WI38 (cell line): Measurements from ENCODE around the gene HACD2.

ENCODE experiments used
- H3K4me3 ChIP-seq: 2 replicates; pipeline ENCODE4 v1.5.1; 2011; ENCODE audit warnings: low read depth, mild to moderate bottlenecking, control low read depth, low read length
- CTCF ChIP-seq: IDR thresholded peaks from 2 replicates; pipeline ENCODE4 v1.5.1; 2012; ENCODE audit warnings: low read depth, mild to moderate bottlenecking, control low read depth, low read length

Gene HACD2

GRCh38 chr3:123511084-123511483 lies 73.8 kb downstream of the HACD2 start:
- no peak overlapping the region for H3K4me3 ChIP-seq
- no peak for TF ChIP-seq CTCF

DNA sequence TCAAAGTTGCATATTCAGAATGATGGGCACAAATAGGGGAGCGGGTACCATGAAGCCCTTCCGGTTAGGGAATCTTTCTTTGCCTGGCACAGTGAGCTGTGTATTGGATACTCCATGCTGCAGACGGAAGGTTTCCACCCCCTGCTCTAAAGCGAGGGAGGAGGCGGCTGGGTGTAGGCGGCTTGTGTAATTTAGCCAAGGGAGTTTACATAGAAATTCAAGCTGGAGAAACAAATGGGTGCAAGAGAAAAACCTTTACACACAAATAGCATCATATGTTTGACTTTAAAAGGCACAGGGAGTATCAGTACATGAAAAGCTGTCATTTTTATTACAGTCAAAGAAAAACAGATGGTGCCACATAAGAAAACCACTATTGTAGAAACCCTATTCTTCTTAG lies 76.7 kb downstream of the HACD2 start:
- TF ChIP-seq CTCF, result no peak
- no peak overlapping the region for H3K4me3 ChIP-seq

GRCh38 chr3:123505820-123506219 lies 79.0 kb downstream of the HACD2 start:
- TF ChIP-seq CTCF, result no peak
- H3K4me3 ChIP-seq, result no peak overlapping the region

DNA sequence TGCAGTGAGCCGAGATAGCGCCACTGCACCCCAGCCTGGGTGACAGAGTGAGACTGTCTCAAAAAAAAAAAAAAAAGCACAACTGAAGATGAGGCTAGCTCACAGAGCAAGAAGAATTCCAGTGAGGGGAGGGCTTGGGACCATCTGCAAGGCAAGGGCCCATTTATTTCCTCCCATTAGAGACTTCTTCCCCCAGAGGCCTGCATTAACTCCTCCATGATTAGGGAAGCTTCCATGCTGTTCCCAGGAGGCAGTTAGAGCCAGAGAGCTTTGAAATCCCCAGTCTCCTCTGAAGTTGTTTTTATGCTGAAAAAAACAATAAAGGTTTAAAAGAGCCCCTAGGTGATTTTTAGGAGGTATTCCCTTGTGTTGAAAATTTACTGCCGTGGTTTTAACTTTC lies 81.7 kb downstream of the HACD2 start:
- no peak overlapping the region for H3K4me3 ChIP-seq
- no peak for TF ChIP-seq CTCF

DNA sequence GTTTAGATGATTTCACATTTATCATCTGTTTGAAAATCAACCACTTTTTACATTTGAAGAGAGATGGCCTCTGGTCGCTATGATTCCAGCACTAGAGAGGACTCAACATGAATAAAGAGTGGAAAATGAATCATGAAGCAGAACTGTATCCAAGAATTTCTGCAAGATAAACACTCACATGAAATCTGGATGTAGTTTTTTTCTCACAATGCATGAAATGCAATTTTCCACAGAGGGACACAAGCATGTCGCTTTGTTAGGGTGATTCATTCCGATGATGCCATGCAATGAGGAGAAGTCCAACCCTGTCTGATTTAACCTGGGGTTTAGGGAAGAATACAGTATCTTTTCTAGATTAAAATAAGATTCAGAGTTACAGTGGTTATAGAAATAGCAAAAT lies 85.5 kb downstream of the HACD2 start:
- no peak overlapping the region for H3K4me3 ChIP-seq
- no peak for TF ChIP-seq CTCF

DNA sequence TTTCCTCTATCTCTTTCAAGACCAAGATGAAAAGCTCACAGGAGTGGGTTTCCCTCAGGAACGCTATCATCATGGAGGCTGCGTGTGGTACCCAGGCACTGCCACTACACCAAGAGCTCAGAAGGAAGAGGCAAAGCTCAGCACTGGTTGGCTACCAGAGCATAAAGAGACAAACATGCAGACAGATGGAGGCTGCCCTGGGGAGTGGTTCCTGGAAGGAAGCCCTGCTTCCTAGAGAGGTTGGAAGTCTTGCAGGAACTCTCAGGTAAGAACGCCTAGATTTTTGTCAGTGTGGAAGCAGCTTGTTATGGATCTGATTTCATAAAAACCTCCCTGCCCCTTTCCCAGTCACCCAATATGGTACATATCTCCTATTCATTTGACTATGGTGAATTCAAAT lies 86.1 kb downstream of the HACD2 start:
- TF ChIP-seq CTCF, result no peak
- H3K4me3 ChIP-seq, result no peak overlapping the region

GRCh38 chr3:123493912-123494311 lies 90.9 kb downstream of the HACD2 start:
- H3K4me3 ChIP-seq, result no peak overlapping the region
- no peak for TF ChIP-seq CTCF
